DOHH2 (cell line): Measurements from ENCODE around the gene TMEM82.

Experiments used
- H3F3A ChIP-seq: fragments of 200-600 bp; sonication (generic), shearing (Covaris generic); 2 replicates; pipeline ENCODE4 v1.6.0; 2016; ENCODE audit warnings: antibody characterized with exemption, mild to moderate bottlenecking; ENCODE audit not compliant: control insufficient read depth, insufficient read depth
- H3K27ac ChIP-seq: fragments of 200-600 bp; sonication (generic); 2 replicates; pipeline ENCODE4 v1.5.1; 2014; ENCODE audit warnings: low read depth, mild to moderate bottlenecking, low read length, moderate library complexity
- H3K27me3 ChIP-seq: fragments of 200-600 bp; sonication (generic); 2 replicates; pipeline ENCODE4 v1.6.1; 2014; ENCODE audit warnings: mild to moderate bottlenecking, low read length, mixed read lengths; ENCODE audit not compliant: control insufficient read depth
- H3K36me3 ChIP-seq: fragments of 200-600 bp; sonication (generic); 2 replicates; pipeline ENCODE4 v1.6.1; 2014; ENCODE audit warnings: mild to moderate bottlenecking, low read length, moderate library complexity, mixed read lengths; ENCODE audit not compliant: control insufficient read depth
- H3K4me1 ChIP-seq: fragments of 200-600 bp; sonication (generic); 2 replicates; pipeline ENCODE4 v1.6.1; 2014; ENCODE audit warnings: mild to moderate bottlenecking, low read length, mixed read lengths; ENCODE audit not compliant: control insufficient read depth
- H3K4me2 ChIP-seq: fragments of 200-600 bp; sonication (generic); 2 replicates; pipeline ENCODE4 v1.6.0; 2014; ENCODE audit warnings: mild to moderate bottlenecking, low read length, moderate library complexity
- H3K4me3 ChIP-seq: fragments of 200-600 bp; sonication (generic); 2 replicates; pipeline ENCODE4 v1.5.1; 2014; ENCODE audit warnings: mild to moderate bottlenecking, low read length, mixed read lengths
- H3K79me2 ChIP-seq: fragments of 200-600 bp; sonication (generic); 2 replicates; pipeline ENCODE4 v1.6.1; 2014; ENCODE audit warnings: mild to moderate bottlenecking, low read length, mixed read lengths; ENCODE audit not compliant: control insufficient read depth
- H3K9me2 ChIP-seq: fragments of 200-600 bp; sonication (generic); replicated peaks from 2 replicates; pipeline ENCODE4 v1.6.1; 2014; ENCODE audit warnings: mild to moderate bottlenecking, low read length, mixed read lengths; ENCODE audit not compliant: control insufficient read depth
- H3K9me3 ChIP-seq: fragments of 200-600 bp; sonication (generic); 2 replicates; pipeline ENCODE4 v1.6.1; 2014; ENCODE audit warnings: antibody characterized with exemption, low read length, mixed read lengths; ENCODE audit not compliant: control insufficient read depth, insufficient read depth
- H4K20me1 ChIP-seq: fragments of 200-600 bp; sonication (generic); 2 replicates; pipeline ENCODE4 v1.6.0; 2014; ENCODE audit warnings: low read depth, mild to moderate bottlenecking, antibody characterized with exemption, low read length, moderate library complexity; ENCODE audit not compliant: control insufficient read depth, insufficient read depth
- CTCF ChIP-seq: fragments of 200-600 bp; sonication (generic); IDR thresholded peaks from one replicate; pipeline ENCODE4 v1.5.1; 2014; ENCODE audit warnings: antibody characterized with exemption, mild to moderate bottlenecking, low read depth, low read length; ENCODE audit not compliant: poor library complexity, severe bottlenecking
- EZH2phosphoT487 ChIP-seq: fragments of 200-600 bp; sonication (generic); IDR thresholded peaks from 2 replicates; pipeline ENCODE4 v1.6.1; 2017; ENCODE audit warnings: borderline replicate concordance, mild to moderate bottlenecking, antibody characterized with exemption, low read length, moderate library complexity, mixed read lengths

TMEM82 gene

GRCh38 chr1:15705184-15705566 lies 37.1 kb upstream of the TMEM82 start:
- Histone ChIP-seq H3K9me3 (no peaks in the 10 kb centered on the region), H3F3A (no peaks in the 10 kb centered on the region), H3K27me3 (no peaks in the 10 kb centered on the region), H4K20me1 (no peaks in the 10 kb centered on the region), H3K9me2 (no peaks in the 10 kb centered on the region), H3K79me2 (peaks cover 53% of the 10 kb centered on the region), H3K4me1 (peaks cover 6% of the 10 kb centered on the region), H3K27ac (no peak overlapping the region), H3K4me3 (no peak overlapping the region), H3K4me2 (no peak overlapping the region), H3K36me3 (no peaks in the 10 kb centered on the region)
- TF ChIP-seq CTCF (no peak), EZH2phosphoT487 (no peak)

GRCh38 chr1:15706751-15707150 lies 35.5 kb upstream of the TMEM82 start:
- Histone ChIP-seq H3K4me2 (no peak overlapping the region), H3K9me3 (no peaks in the 10 kb centered on the region), H3F3A (no peaks in the 10 kb centered on the region), H3K9me2 (no peaks in the 10 kb centered on the region), H3K4me3 (no peak overlapping the region), H4K20me1 (no peaks in the 10 kb centered on the region), H3K36me3 (no peaks in the 10 kb centered on the region), H3K79me2 (peaks cover 50% of the 10 kb centered on the region), H3K27me3 (no peaks in the 10 kb centered on the region), H3K27ac (no peak overlapping the region), H3K4me1 (no peaks in the 10 kb centered on the region)
- no peak for TF ChIP-seq CTCF
- TF ChIP-seq EZH2phosphoT487 = no peak

GRCh38 chr1:15707239-15707925 lies 34.9 kb upstream of the TMEM82 start:
- Histone ChIP-seq H4K20me1 (no peaks in the 10 kb centered on the region), H3K4me2 (no peak overlapping the region), H3K27me3 (no peaks in the 10 kb centered on the region), H3K4me1 (no peaks in the 10 kb centered on the region), H3F3A (no peaks in the 10 kb centered on the region), H3K27ac (no peak overlapping the region), H3K79me2 (peaks cover 46% of the 10 kb centered on the region), H3K4me3 (no peak overlapping the region), H3K9me2 (no peaks in the 10 kb centered on the region), H3K36me3 (no peaks in the 10 kb centered on the region), H3K9me3 (no peaks in the 10 kb centered on the region)
- TF ChIP-seq CTCF (no peak), EZH2phosphoT487 (no peak)
